ENCODE data around the gene MINDY3.
A peak's percentile ranks its signal among the peaks of the same experiment; 100 is the strongest.

Gene MINDY3

DNA sequence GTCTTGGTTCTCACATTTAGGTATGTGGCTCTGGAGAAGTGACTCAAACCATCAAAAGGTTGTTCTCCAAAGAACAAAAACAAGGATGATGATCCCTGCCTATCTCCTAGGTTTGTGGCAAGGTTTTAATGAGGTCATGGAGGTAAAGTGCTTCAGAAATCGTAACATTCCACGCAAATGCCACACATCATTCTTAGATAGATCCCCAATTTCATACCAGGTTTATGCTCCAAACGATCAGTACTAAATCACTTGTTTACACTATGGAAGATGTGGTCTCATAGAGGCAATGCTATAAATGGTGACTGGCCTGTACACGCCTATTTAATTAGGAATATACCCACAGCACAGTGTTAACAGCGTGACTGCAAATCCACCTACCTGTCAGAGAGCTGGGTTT lies 66.6 kb downstream of the MINDY3 start:
- H3K4me3 ChIP-seq (ENCODE audit: low read depth, low read length) = no peak overlapping the region
- DNase-seq (ENCODE audit: low read depth) = no peak
- TF ChIP-seq, protein P1, sequence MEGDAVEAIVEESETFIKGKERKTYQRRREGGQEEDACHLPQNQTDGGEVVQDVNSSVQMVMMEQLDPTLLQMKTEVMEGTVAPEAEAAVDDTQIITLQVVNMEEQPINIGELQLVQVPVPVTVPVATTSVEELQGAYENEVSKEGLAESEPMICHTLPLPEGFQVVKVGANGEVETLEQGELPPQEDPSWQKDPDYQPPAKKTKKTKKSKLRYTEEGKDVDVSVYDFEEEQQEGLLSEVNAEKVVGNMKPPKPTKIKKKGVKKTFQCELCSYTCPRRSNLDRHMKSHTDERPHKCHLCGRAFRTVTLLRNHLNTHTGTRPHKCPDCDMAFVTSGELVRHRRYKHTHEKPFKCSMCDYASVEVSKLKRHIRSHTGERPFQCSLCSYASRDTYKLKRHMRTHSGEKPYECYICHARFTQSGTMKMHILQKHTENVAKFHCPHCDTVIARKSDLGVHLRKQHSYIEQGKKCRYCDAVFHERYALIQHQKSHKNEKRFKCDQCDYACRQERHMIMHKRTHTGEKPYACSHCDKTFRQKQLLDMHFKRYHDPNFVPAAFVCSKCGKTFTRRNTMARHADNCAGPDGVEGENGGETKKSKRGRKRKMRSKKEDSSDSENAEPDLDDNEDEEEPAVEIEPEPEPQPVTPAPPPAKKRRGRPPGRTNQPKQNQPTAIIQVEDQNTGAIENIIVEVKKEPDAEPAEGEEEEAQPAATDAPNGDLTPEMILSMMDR (conservative IDR thresholded peaks at IDR 0.05; ENCODE audit: low read depth, low read length) = no peak

DNA sequence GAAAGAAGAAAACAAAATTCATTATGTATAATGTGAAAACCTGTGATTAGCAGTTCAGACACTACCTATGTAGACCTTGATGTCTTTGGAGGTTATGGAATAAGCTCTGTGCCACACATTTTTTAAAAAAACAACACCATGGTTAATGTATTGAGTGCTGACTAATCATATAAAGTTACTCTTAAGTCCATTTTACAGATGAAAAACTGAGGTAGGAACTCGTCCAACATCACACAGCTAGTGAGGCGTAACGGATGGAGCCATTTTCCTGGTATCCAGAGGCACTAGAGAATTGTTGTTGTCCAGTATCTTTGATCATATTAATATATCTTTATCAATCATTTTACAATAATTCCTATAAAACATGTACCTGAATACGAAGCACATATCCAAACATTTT lies 67.5 kb downstream of the MINDY3 start:
- DNase-seq (ENCODE audit: low read depth) = no peak
- H3K4me3 ChIP-seq (ENCODE audit: low read depth, low read length) = no peak overlapping the region
- TF ChIP-seq, protein P1 (conservative IDR thresholded peaks at IDR 0.05; ENCODE audit: low read depth, low read length) = no peak

DNA sequence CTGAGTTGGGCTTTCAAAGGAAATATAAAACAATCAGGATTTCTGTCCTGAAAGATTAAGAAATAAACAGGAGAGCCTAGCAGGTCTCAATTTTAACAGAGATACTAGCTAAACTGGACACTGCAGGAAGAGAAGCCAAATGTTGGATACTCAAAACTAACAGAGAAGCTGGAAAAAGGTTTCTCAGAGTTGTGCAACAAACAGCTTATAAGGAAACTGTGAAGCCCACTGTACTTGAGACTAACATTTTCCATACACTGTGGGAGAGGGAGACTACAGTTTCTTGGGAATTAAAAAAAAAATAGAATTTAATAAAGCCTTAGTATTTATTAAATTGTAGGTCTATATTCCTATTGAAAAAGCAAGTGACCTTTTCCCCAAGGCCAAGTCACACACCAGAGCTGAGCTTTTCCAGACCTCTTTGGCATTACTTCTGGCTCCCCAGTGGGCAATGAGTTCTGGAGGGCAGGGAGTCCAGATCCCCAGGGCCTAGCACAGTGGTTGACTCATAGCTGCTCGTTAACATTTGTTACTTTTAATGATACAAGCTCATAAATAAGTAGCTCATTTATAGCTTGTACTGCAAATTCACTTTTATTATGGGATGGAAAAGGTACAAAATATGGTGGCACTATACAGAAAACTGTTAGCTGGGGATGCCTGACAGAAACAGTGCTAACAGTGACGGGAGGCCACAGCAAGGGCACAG lies 68.3 kb downstream of the MINDY3 start:
- peak; percentile 54 for DNase-seq (ENCODE audit: low read depth)
- no peak overlapping the region for H3K4me3 ChIP-seq (ENCODE audit: low read depth, low read length)
- TF ChIP-seq, protein P1 (conservative IDR thresholded peaks at IDR 0.05; ENCODE audit: low read depth, low read length) = no peak

DNA sequence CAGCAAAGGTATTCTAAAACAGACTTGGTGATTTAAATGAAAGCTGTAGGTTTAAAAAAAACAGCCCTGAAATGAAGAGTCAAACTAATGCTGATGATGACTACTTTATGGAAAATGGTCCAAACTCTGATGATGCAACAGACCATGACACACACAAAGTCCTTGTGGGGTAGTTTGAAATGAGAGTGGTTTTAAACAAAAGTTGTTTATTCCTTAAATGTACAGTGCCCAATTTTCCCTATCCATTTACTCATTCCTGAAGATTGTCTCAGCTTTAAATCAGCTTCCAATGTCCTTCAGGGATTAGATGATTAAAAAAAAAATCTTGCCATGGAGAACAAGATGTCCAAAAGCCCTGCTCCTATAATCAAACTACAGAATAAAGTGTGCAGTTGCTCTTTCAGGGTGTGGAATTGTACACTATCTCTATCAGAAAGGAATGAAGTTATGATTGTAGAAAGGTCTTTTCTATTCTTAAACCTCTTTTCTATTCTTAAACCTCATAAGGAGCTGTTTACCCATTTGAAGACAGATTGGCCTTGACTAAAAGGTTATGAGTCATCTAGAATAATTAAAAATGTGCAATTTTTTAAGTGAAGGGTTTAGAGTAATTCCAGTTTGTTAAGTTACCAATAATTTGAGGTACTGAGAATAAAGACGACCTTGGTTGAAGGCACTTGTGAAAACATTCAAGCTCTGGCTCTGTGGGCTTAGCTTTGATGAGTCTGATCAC lies 70.3 kb downstream of the MINDY3 start:
- peak; percentile 84 for DNase-seq (ENCODE audit: low read depth)
- no peak overlapping the region for H3K4me3 ChIP-seq (ENCODE audit: low read depth, low read length)
- TF ChIP-seq, protein P1 (conservative IDR thresholded peaks at IDR 0.05; ENCODE audit: low read depth, low read length) = no peak

DNA sequence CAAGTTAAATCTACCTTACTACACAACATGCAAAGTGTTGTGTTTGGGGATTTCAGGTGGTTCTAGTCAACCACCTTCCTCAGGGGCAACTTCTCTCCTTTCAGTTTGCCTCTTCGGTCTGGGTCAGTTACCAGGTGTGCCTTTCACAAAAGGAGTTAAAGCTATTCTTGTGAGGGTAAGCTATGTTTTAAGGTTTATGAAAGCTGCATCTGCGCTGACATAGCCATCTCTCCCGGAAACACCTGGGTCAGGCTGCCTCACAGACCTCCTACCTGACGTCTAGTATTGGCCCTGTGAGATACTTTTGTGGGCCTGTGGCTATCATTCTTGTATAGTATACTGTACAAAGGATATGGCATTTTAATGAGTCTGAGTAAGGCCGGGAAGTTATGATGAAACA lies 72.9 kb downstream of the MINDY3 start:
- no peak overlapping the region for H3K4me3 ChIP-seq (ENCODE audit: low read depth, low read length)
- TF ChIP-seq, protein P1 (conservative IDR thresholded peaks at IDR 0.05; ENCODE audit: low read depth, low read length) = no peak
- DNase-seq (ENCODE audit: low read depth) = no peak

DNA sequence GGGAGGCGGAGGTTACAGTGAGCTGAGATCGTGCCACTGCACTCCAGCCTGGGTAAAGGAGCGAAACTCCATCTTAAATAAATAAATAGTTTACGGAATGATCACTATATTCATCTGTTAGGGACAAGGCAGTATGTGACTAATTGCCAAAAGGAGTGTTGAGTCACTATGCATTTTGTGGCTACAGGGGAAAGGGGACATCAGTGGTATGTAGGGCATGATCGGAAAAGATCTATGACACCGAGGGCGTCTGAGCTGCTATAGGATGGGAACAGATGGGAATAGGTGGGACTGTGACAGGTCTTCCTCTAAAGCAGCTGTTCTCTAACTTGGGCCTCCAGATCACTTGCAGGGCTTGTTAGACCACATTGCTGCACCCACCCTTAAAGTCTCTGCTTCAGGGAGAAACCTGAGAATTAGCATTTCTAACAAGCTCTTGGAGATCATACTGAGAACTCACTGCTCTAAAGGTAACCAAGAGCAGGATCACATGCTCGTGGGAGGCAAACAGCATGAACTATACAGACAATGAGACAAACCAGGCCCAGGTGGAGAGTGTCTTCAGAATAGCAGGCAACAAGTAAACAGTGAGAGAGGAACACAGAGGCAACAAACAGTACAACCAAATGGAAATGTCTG lies 75.5 kb downstream of the MINDY3 start:
- no peak overlapping the region for H3K4me3 ChIP-seq (ENCODE audit: low read depth, low read length)
- TF ChIP-seq, protein P1 (conservative IDR thresholded peaks at IDR 0.05; ENCODE audit: low read depth, low read length) = no peak
- DNase-seq (ENCODE audit: low read depth) = peak; percentile 20

Data from choroid plexus epithelial cell (primary cell).